HG02678 (cell line): Measurements from ENCODE around the gene SMCO3.

Experiments
- ATAC-seq: cut with Tn5 transposase; IDR thresholded peaks from one replicate; pipeline ENCODE4 v1.9.1; 2021; ENCODE audit warnings: mild to moderate bottlenecking, moderate library complexity; ENCODE audit not compliant: unreplicated experiment

The SMCO3 gene

GRCh38 chr12:14814014-14814413, at the start of gene SMCO3:
SMCO3 (minus strand) TSS chr12:14814182; CDS start chr12:14806680, 7,502 bp downstream.
- no peak for ATAC-seq

DNA sequence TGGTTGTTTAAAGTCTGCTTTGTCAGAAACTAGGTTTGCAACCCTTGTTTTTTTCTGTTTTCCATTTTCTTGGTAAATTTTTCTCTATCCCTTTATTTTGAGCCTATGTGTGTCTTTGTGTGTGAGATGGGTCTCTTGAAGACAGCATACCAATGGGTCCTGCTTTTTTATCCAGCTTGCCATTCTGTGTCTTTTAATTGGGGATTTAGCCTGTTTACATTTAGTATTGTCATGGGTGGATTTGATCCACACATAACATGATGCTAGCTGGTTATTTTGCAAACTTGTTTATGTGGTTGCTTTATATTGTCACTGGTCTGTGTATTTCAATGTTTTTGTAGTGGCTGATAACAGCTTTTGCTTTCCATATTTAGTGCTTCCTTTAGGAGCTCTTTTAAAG, 46.5 kb upstream of the SMCO3 start:
- no peak for ATAC-seq

- no peak for ATAC-seq
Measured at GRCh38 chr12:14858513-14858912, 44.5 kb upstream of the SMCO3 start.

DNA sequence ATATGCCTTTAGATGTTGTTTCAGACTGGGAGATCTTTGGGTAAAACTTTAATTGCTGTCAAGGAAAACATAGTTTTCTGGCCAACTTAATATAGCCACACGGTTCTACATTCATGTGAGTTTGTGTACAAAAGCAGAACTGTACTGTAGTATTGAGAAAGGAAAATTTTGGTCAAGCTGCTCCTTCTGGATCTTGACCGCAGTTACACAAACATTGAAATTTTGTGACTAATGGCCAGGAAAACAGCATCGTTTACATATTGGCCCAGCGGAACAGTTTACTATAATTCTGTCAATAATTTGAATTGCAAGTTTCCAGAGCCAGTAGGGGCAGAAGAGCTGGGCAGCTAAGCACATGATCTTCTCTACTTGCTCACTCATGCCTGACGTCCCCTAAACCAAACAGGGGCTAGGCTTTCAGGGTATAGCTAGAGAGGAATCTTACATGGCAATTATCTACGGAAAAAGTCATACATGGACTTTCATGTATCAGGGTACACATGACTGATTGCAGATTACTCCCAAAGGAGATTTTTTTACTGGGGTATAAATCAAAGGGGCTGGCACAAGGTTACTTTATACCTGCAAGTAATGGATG, 40.7 kb upstream of the SMCO3 start:
- ATAC-seq = no peak

- ATAC-seq = no peak
Measured at GRCh38 chr12:14853961-14854360, 40.0 kb upstream of the SMCO3 start.

DNA sequence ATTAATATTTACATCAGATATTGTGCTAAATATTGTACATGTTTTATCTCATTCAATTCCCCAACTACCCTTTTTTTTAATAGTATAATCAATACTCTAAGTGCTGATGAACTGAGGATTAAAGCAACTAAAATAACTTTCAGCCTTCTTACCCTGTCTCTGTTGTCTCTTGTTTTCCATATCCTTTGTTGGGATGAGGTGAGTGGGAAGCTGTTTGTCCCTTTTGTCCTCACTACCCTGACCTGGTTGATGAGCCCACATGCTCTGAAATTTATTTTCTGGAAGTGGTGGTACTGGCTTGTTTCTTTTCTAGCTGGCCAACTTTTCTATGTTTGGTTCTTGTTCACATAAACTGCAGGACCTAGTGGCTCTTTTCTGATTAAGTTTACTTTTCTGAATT, 38.9 kb upstream of the SMCO3 start:
- ATAC-seq = no peak

GRCh38 chr12:14850929-14851663, 37.1 kb upstream of the SMCO3 start:
- peak; percentile 66 for ATAC-seq

- ATAC-seq = no peak
Measured at GRCh38 chr12:14849661-14850060, 35.7 kb upstream of the SMCO3 start.

DNA sequence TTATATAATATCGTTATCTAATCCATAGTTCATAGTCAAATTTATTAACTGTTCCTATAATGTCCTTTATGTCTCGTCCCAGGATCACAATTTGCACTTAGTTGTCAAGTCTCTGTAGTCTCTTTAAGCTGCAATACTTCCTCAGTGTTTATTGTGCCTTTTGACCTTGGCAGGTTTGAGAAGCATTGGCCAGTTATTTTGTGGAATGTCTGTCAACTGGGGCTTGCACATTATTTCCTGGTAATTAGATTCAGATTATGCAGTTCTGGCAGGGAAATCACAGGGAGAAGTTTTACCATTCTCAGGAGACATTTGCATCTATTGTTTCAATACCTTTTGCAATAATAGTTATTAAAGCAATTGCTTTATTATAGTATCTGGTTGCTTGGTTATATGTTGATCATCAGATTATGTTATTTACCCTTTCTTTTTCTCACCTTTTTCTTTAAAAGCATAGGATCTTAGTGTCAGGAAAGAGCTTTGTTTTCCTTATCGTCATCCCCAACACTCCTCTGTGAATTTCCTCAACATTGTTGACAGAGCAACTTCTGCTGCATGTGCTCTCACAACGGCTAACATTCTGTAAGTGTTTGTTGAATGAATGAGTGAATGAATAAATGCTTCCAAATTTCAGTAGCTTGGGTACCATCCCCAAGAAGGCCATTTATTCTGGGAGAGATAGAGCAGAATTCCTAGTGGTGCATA, 33.0 kb upstream of the SMCO3 start:
- no peak for ATAC-seq

DNA sequence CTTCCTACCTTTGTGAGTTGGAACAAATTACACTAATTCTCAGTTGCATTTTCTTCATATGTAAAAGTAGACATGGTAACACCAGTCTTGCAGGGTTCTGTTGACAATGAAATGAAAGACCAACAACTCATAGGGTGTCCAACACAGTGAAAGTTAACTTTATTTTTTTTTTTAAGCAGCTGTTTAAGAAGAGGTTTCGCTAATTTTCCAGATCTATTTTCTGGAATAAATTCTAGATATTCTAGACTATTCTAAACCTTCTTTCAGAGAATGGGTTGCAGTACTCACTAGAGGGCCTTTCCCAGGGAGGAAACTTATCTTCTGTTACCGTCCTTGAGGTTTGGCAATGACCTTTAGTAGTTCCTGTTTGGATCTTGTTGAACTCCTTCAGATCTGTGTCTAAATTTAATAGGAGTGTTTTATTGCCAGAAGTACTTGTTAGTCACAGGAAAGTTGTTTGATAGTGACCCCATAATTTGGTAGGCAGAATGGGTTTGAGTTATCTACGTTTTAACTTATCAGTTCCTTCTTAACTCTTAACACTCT, 32.1 kb upstream of the SMCO3 start:
- no peak for ATAC-seq

GRCh38 chr12:14845350-14845750, 31.4 kb upstream of the SMCO3 start:
- no peak for ATAC-seq

GRCh38 chr12:14844401-14844800, 30.4 kb upstream of the SMCO3 start:
- ATAC-seq = no peak

- no peak for ATAC-seq
Measured at GRCh38 chr12:14843425-14843887, 29.5 kb upstream of the SMCO3 start, which contains the start of gene ART4. ART4 (minus strand) TSS chr12:14843526; CDS start chr12:14843113, 413 bp downstream.

GRCh38 chr12:14842315-14842714, 28.3 kb upstream of the SMCO3 start:
- ATAC-seq = no peak

GRCh38 chr12:14841761-14842160, 27.8 kb upstream of the SMCO3 start:
- no peak for ATAC-seq

DNA sequence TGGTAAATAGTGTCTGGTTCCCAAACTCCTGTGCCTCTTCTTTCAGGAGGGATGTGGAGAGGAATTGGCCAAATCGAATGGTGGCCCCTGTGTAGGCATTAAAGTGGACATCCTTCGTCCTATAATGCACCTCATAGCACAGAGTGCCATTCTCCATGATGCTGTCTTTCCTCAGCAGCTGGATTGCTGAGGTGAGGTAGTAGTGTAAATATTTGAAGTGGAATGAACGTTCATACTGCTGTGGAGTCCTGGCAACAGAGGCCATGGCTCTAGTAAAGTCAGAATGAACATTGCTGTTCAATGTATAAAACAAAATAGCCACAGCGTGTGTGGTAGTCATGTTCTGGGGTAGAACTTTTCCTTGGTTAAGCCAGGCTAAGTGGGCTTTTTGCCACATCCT, 26.6 kb upstream of the SMCO3 start:
- no peak for ATAC-seq

DNA sequence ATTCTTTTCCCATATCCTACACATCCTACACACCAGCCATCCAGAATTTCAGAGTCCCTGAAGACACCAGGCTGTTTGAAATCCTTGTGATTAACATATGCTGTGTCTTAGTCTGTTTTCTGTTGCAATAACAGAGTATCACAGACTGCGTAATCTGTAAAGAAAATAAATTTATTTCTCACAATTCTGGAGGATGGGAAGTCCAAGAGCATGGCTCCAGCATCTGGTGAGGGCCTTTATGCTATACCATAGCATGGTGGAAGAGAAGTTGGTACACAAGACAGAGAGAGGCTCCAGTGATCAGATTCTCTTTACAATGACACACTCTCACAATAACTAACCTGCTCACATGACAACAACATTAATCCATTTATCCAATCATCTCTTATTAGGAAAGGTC, 25.3 kb upstream of the SMCO3 start:
- ATAC-seq = no peak

DNA sequence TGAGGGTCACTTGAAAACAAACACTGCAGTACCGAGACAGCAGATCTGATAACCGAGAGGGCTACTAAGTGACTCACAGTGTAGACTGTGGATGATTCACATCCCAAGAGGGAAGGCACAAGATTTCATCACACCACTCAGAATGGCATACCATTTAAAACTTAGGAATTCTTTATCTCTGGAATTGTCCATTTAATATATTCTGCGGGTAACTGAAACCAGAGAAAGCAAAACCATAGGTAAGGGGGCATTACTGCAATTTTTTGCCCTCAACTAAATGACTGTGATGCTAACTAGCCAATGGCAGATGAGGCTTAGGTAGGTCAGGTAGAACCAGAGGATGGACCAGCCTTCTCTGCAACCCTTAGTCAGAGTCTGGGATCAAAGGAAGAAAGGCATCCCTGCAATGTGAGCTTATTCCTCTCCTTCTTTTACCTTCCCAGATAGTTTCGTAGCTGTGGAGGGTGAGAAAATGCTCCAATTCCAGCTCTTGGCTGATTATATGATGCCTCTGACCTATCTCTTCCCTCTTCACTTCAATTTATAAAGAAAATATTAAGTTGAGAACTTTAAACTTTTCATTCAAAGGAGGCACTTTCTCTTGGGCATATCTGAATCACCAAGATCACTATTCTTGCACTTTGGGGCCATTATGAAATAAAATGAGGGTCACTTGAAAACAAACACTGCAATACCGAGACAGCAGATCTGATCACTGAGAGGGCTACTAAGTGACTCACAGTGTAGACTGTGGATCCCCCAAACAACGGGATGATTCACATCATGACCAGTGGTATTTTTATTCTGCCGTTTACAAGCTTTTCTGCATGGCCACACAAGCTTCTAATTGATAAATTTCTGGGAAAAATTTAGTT, 22.6 kb upstream of the SMCO3 start:
- ATAC-seq = no peak

GRCh38 chr12:14834509-14834908, 20.5 kb upstream of the SMCO3 start:
- ATAC-seq = no peak

DNA sequence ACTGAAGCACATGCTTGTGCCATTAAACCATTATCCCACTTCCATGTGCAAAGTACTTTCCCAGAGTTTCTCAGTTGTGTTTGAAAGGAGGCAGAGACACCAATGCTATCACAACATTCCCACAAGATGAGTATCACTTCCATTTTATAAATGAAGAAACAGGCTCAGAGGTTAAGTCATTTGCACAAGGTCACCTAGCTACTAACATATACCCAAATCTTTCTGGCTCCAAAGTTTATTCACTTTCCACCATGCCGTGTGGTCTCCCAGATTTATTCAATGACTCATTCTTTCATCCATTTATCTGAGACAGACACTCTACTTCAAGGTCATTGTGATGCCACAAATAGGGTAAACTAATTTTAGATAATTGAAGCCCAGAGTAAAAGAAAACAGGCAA, 20.0 kb upstream of the SMCO3 start:
- no peak for ATAC-seq

DNA sequence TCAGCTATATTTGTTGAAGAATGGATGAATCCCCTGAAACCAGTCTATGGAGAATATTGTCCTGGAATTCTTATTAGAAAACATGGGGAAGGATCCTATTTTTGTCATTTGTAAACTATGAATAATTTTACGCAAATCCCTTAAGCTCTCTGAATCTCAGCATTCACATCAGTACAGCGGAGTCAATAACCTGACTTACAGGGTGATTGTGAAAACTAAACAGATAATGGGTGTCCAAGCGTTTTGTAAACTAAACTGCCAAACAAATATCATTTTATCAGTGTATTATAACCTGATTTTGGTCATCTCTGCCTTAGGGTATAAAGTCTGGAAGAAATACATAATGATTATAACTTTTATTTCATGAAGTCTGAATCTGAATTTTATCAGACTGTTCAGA, 19.4 kb upstream of the SMCO3 start:
- no peak for ATAC-seq
